Tibial artery (tissue), 4 donors: ENCODE results near the gene PRXL2B.
A peak's percentile ranks its signal among the peaks of the same experiment; 100 is the strongest.

ENCODE experiments used
- DNase-seq, 2 donors: peaks; one replicate each; pipeline ENCODE4 v3.0.0-alpha.2; 2019
- H3K27ac ChIP-seq, 2 donors: fragments of 200-600 bp; sonication (generic) in 1 of 2; 1 replicate in 1 of 2; 2 replicates in 1 of 2; pipeline ENCODE4 v1.5.1; 2018 to 2019; ENCODE audit warnings: mild to moderate bottlenecking in 1 of 2
- H3K27me3 ChIP-seq, 2 donors: fragments of 200-600 bp; sonication (generic) in 1 of 2; one replicate each; pipeline versions ENCODE4 v1.5.1 to v1.6.0; 2016 to 2019
- H3K36me3 ChIP-seq, 3 donors: fragments of 200-600 bp; sonication (generic) in 2 of 3; one replicate each; pipeline ENCODE4 v1.5.1; 2016 to 2019; ENCODE audit warnings: mild to moderate bottlenecking in 2 of 3
- H3K4me1 ChIP-seq, 4 donors: fragments of 200-600 bp; sonication (generic) in 2 of 4; 1 replicate in 3 of 4; 2 replicates in 1 of 4; pipeline ENCODE4 v1.5.1; 2016 to 2019
- H3K4me3 ChIP-seq, 2 donors: fragments of 200-600 bp; sonication (generic) in 1 of 2; 1 replicate in 1 of 2; 2 replicates in 1 of 2; pipeline ENCODE4 v1.5.1; 2018 to 2019; ENCODE audit warnings: mild to moderate bottlenecking in 2 of 2
- H3K9me3 ChIP-seq, 3 donors: fragments of 200-600 bp; sonication (generic) in 1 of 3; one replicate each; pipeline ENCODE4 v1.5.1; 2016 to 2019
- CTCF ChIP-seq, 2 experiments: fragments of 200-600 bp in 1 of 2; fragments of 450-650 bp in 1 of 2; IDR thresholded peaks; one replicate each; pipeline ENCODE4 v1.5.1; 2017 to 2019; ENCODE audit warnings: antibody characterized with exemption in 2 of 2, mild to moderate bottlenecking in 1 of 2, moderate library complexity in 1 of 2
- intact Hi-C: fragments of 100-400 bp; cut with DNase I; formaldehyde crosslinking; loops from one replicate; pipeline ENCODE4 v1.15.0; 2023; ENCODE audit warnings: low total_unique reads

The PRXL2B gene

GRCh38 chr1:2589431-2590232 lies 3.1 kb downstream of the PRXL2B start:
- peaks cover 0 to 40% of the 10 kb centered on the region in 2 donors for H3K27me3 ChIP-seq
- peaks cover 0 to 13% (median 0%) of the 10 kb centered on the region in 3 donors for H3K36me3 ChIP-seq
- H3K4me3 ChIP-seq = no peak overlapping the region
- H3K4me1 ChIP-seq = peaks cover 5 to 46% (median 19%) of the 10 kb centered on the region in 4 donors
- no peaks in the 10 kb centered on the region for H3K9me3 ChIP-seq
- DNase-seq = no peak
- TF ChIP-seq CTCF (IDR thresholded peaks at IDR 0.05) = no peak
- intact Hi-C loops = loop anchor here (10.0 kb wide), 1 partner anchor 175 kb away; the partner anchor contains the start of gene PEX10
- no peak overlapping the region for H3K27ac ChIP-seq

- DNase-seq = peak in 1 of 2 donors; percentile 58
- Histone ChIP-seq H3K9me3 (no peaks in the 10 kb centered on the region), H3K27me3 (peaks cover 0 to 48% of the 10 kb centered on the region in 2 donors), H3K27ac (no peak overlapping the region), H3K4me1 (peaks cover 5 to 37% (median 11%) of the 10 kb centered on the region in 4 donors), H3K36me3 (peaks cover 0 to 13% (median 0%) of the 10 kb centered on the region in 3 donors), H3K4me3 (no peak overlapping the region)
- TF ChIP-seq CTCF (IDR thresholded peaks at IDR 0.05) = no peak
- intact Hi-C loops = no loop called here
Measured at GRCh38 chr1:2590233-2591141, 3.9 kb downstream of the PRXL2B start.

- Histone ChIP-seq H3K27me3 (peaks cover 0 to 48% of the 10 kb centered on the region in 2 donors), H3K9me3 (no peaks in the 10 kb centered on the region), H3K36me3 (peaks cover 0 to 13% (median 0%) of the 10 kb centered on the region in 3 donors), H3K27ac (no peak overlapping the region), H3K4me1 (peaks cover 5 to 34% (median 9%) of the 10 kb centered on the region in 4 donors), H3K4me3 (no peak overlapping the region)
- no peak for DNase-seq
- no peak for TF ChIP-seq CTCF (IDR thresholded peaks at IDR 0.05)
- intact Hi-C loops = no loop called here
Measured at GRCh38 chr1:2591233-2591580, 4.6 kb downstream of the PRXL2B start.

- Histone ChIP-seq H3K36me3 (peaks cover 0 to 13% (median 0%) of the 10 kb centered on the region in 3 donors), H3K27me3 (peaks cover 0 to 48% of the 10 kb centered on the region in 2 donors), H3K4me3 (no peak overlapping the region), H3K27ac (no peak overlapping the region), H3K9me3 (no peaks in the 10 kb centered on the region), H3K4me1 (peaks cover under 1 to 34% (median 9%) of the 10 kb centered on the region in 4 donors)
- peak; percentile 5 to 57 for DNase-seq
- intact Hi-C loops = no loop called here
- TF ChIP-seq CTCF (IDR thresholded peaks at IDR 0.05) = no peak
Measured at GRCh38 chr1:2591581-2592261, 5.1 kb downstream of the PRXL2B start.

GRCh38 chr1:2592672-2593071 lies 6.1 kb downstream of the PRXL2B start:
- Histone ChIP-seq H3K4me3 (no peak overlapping the region), H3K36me3 (peaks cover 0 to 13% (median 0%) of the 10 kb centered on the region in 3 donors), H3K9me3 (peaks cover 0 to under 1% (median 0%) of the 10 kb centered on the region in 3 donors), H3K27me3 (peaks cover 0 to 48% of the 10 kb centered on the region in 2 donors), H3K4me1 (peaks cover 0 to 25% (median under 1%) of the 10 kb centered on the region in 4 donors), H3K27ac (no peak overlapping the region)
- intact Hi-C loops = no loop called here
- no peak for DNase-seq
- no peak for TF ChIP-seq CTCF (IDR thresholded peaks at IDR 0.05)
